ENCODE measurements around the gene NEK2.

- TF ChIP-seq POLR2A (IDR thresholded peaks at IDR 0.05; ENCODE audit: borderline replicate concordance, extremely low read depth, insufficient read depth, insufficient read length) (no peak), YY1 (IDR thresholded peaks at IDR 0.05; ENCODE audit: extremely low read depth, insufficient replicate concordance, low read depth, low read length) (no peak), POLR2AphosphoS5 (IDR thresholded peaks at IDR 0.05; ENCODE audit: low read depth, low read length) (no peak), REST (IDR thresholded peaks at IDR 0.05; ENCODE audit: low read depth) (no peak), TCF7L2 (IDR thresholded peaks at IDR 0.05; ENCODE audit: borderline replicate concordance, extremely low read depth, insufficient read depth, insufficient read length) (no peak), ZNF274 (IDR thresholded peaks at IDR 0.05; ENCODE audit: low read depth, low read length) (no peak), ZFX (IDR thresholded peaks at IDR 0.05) (no peak)
- TF ChIP-seq, protein P1, sequence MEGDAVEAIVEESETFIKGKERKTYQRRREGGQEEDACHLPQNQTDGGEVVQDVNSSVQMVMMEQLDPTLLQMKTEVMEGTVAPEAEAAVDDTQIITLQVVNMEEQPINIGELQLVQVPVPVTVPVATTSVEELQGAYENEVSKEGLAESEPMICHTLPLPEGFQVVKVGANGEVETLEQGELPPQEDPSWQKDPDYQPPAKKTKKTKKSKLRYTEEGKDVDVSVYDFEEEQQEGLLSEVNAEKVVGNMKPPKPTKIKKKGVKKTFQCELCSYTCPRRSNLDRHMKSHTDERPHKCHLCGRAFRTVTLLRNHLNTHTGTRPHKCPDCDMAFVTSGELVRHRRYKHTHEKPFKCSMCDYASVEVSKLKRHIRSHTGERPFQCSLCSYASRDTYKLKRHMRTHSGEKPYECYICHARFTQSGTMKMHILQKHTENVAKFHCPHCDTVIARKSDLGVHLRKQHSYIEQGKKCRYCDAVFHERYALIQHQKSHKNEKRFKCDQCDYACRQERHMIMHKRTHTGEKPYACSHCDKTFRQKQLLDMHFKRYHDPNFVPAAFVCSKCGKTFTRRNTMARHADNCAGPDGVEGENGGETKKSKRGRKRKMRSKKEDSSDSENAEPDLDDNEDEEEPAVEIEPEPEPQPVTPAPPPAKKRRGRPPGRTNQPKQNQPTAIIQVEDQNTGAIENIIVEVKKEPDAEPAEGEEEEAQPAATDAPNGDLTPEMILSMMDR (IDR thresholded peaks at IDR 0.05 in 2 of 3, conservative IDR thresholded peaks at IDR 0.05 in 1 of 3; ENCODE audit: borderline replicate concordance in 1 of 3, insufficient read depth in 1 of 3, low read depth in 2 of 3, low read length in 2 of 3): no peak
These were observed 35.9 kb upstream of the NEK2 start for GRCh38 chr1:211711315-211711705.
